ENCODE data around the gene MEF2D. TPM values are rescaled to one million over a fixed set of nuclear protein-coding genes. Genes with fewer than 3 reads are reported as not detected.

The MEF2D gene
- total and polyA plus RNA-seq, 7 donors = 43.1 to 258 (median 126) TPM

GRCh38 chr1:156476501-156477298, 23.9 kb downstream of the MEF2D start:
- Histone ChIP-seq H3K4me1 (peaks cover 95% of the 10 kb centered on the region), H3K4me3 (peak overlapping the region; percentile 17), H3K36me3 (ENCODE audit: insufficient read depth in 1 of 2, low read depth in 1 of 2) (peaks cover 4 to 100% of the 10 kb centered on the region in 2 donors), H3K9me3 (no peaks in the 10 kb centered on the region), H3K27me3 (ENCODE audit: insufficient read depth in 3 of 3, low read length in 2 of 3) (no peaks in the 10 kb centered on the region), H3K27ac (peak overlapping the region; percentile 97)
- ATAC-seq (peak; percentile 32 to 52 (median 40)), DNase-seq (peak; percentile 35 to 78)
- 19 to 30% (median 20%) methylated on average over 8 of the region's 8 CpGs for WGBS, 3 donors
- no peak for TF ChIP-seq CTCF (IDR thresholded peaks at IDR 0.05)
- intact Hi-C loops (cut with DNase I) = no loop called here

GRCh38 chr1:156475568-156476500, 24.7 kb downstream of the MEF2D start:
- no peaks in the 10 kb centered on the region for H3K9me3 ChIP-seq
- peaks cover 95% of the 10 kb centered on the region for H3K4me1 ChIP-seq
- DNase-seq (peak; percentile 90 to 98), ATAC-seq (peak; percentile 77 to 83 (median 82))
- peak overlapping the region; percentile 17 for H3K4me3 ChIP-seq
- 16 to 31% (median 24%) methylated on average over 25 of the region's 25 CpGs for WGBS, 3 donors
- TF ChIP-seq CTCF (IDR thresholded peaks at IDR 0.05) = no peak
- no peaks in the 10 kb centered on the region for H3K27me3 ChIP-seq (ENCODE audit: insufficient read depth in 3 of 3, low read length in 2 of 3)
- peak overlapping the region; percentile 97 for H3K27ac ChIP-seq
- intact Hi-C loops (cut with DNase I) = no loop called here
- H3K36me3 ChIP-seq (ENCODE audit: insufficient read depth in 1 of 2, low read depth in 1 of 2) = peaks cover 4 to 100% of the 10 kb centered on the region in 2 donors

- WGBS, 3 donors = 82 to 90% (median 84%) methylated on average over 7 of the region's 7 CpGs
- Histone ChIP-seq H3K36me3 (ENCODE audit: insufficient read depth in 1 of 2, low read depth in 1 of 2) (peaks cover 0 to 100% of the 10 kb centered on the region in 2 donors), H3K4me3 (no peak overlapping the region), H3K27me3 (ENCODE audit: insufficient read depth in 3 of 3, low read length in 2 of 3) (no peaks in the 10 kb centered on the region), H3K4me1 (peaks cover 90% of the 10 kb centered on the region), H3K9me3 (no peaks in the 10 kb centered on the region), H3K27ac (peak overlapping the region; percentile 97)
- DNase-seq = no peak
- TF ChIP-seq CTCF (IDR thresholded peaks at IDR 0.05) = no peak
- no peak for ATAC-seq
- intact Hi-C loops (cut with DNase I) = no loop called here
These were observed 25.6 kb downstream of the MEF2D start for GRCh38 chr1:156474966-156475365.

GRCh38 chr1:156471496-156472490, 28.8 kb downstream of the MEF2D start:
- 52 to 59% (median 53%) methylated on average over 9 of the region's 9 CpGs for WGBS, 3 donors
- no peak for TF ChIP-seq CTCF (IDR thresholded peaks at IDR 0.05)
- DNase-seq = peak; percentile 70 to 85
- ATAC-seq = peak in 2 of 4 donors; percentile 17 to 49
- no peaks in the 10 kb centered on the region for H3K9me3 ChIP-seq
- no peaks in the 10 kb centered on the region for H3K27me3 ChIP-seq (ENCODE audit: insufficient read depth in 3 of 3, low read length in 2 of 3)
- H3K36me3 ChIP-seq (ENCODE audit: insufficient read depth in 1 of 2, low read depth in 1 of 2) = peaks cover 4 to 100% of the 10 kb centered on the region in 2 donors
- intact Hi-C loops (cut with DNase I) = no loop called here
- H3K27ac ChIP-seq = peak overlapping the region; percentile 97
- peaks cover 72% of the 10 kb centered on the region for H3K4me1 ChIP-seq
- no peak overlapping the region for H3K4me3 ChIP-seq

Measured in psoas muscle (tissue), 8 donors.